GM19372 (cell line): ENCODE results near the gene ZBTB6.

Experiments
- ATAC-seq: cut with Tn5 transposase; IDR thresholded peaks from one replicate; pipeline ENCODE4 v1.9.1; 2021; ENCODE audit warnings: mild to moderate bottlenecking, low read depth, moderate library complexity; ENCODE audit not compliant: unreplicated experiment

The ZBTB6 gene

GRCh38 chr9:122912964-122913673 lies at the start of gene ZBTB6:
TSS of gene ZBTB6 (minus strand) at chr9:122913323. CDS start at chr9:122912072, 1,251 bp downstream.
- peak; percentile 98 for ATAC-seq

GRCh38 chr9:122961139-122961538 lies 48.0 kb upstream of the ZBTB6 start:
- ATAC-seq, result no peak

GRCh38 chr9:122955961-122956360 lies 42.8 kb upstream of the ZBTB6 start:
- ATAC-seq, result no peak

DNA sequence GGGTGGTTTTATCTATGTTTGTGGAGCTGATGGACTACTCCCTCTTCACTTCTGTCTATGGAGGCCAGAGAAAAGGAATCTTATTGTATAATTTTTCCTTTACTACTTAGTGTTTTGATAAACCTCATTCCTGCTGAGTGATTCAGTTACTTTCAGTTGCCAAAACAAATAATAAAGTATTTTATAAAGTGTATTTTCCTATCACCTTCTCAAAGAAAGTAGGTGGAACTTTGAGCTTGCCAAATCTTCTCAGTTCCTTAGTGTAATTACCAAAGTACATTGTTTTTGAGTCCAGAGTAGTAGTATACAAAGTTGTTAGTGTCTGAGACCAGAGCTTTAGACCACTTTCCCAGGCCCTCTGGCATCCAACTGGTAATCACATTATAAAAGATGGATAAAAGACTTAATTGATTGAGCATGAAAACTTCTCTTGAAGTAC lies 41.1 kb upstream of the ZBTB6 start:
- no peak for ATAC-seq

- ATAC-seq, result no peak
These were observed 37.9 kb upstream of the ZBTB6 start for GRCh38 chr9:122951056-122951455.

DNA sequence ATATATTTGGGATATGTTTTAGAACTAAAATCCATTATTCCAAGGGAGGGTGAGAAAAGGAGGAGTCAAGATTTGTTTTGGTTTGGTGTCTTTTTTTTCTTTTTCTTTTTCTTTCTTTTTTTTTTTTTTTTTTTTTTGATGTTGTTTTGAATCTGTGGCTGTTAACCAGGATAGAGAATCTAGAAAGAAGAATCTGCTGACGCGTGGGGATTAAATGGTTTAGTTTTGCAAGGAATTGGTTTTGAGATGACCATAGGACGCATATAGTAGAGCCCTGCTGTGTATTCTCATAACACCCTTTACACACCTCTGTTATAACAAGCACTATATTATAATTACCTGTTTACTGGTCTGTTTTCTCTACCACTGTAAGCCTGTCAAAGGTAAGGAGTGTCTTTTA lies 37.1 kb upstream of the ZBTB6 start:
- ATAC-seq, result no peak

DNA sequence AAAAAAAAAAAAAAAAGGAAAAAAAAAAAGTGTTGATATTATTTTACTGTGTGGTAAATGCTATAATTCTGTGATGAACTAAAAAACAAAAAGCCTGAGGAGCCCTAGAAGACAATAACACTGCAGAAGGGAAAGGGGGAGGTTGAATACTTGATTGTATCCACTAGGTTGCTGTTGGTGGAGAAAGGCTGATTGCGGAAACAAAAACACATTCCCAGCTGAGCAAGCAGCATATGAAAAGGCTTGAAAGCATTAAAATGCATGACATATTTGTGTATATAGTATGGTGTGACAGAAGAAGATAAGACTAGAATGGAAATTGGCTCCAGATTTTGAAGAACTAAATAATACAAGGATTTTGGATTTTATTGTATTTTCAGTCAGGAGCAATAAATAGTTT lies 36.6 kb upstream of the ZBTB6 start:
- no peak for ATAC-seq

DNA sequence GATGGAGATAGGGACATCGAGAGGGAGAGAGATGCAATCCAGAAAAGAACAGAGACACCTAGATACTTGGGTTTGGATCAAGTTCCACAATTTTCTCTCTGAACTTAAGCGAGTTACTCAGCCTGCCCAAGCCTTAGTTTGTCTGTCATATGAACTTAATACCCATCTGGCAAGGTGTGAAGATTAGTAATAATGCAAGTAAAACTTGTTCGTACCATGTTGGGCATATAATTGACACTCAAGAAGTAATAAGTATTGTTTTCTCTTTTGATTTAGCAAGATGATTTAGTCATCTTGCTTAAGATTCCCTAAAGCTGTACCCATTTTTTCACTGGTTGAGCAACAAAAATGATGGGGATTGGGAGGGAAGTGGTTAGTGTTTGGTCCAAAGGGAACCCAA lies 35.2 kb upstream of the ZBTB6 start:
- ATAC-seq, result no peak

DNA sequence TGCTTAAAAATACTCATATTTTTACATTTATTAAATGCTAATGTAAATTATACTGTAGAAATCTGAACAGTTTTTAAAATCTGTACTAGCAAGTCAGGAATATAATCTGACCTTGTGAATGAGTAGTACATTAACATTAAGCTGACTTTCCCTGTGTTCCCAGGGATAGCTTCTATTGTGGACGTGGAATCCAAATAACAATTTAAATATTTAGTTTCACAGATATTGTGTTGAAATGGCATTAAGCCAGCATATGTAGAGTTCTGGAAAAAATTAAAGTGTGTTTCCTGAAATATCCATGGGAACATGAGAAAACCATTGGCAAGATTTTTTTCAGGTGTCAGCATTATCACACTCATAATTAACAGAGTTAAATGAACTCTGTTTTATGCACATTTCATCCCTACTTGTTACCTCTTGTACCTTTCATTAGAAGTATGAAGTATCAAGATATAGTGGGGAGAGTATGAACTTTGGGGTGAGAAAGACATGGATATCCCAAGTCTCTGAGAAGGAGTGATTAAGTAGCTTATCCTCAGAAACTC lies 33.4 kb upstream of the ZBTB6 start:
- ATAC-seq, result no peak

GRCh38 chr9:122944960-122945888 lies 32.1 kb upstream of the ZBTB6 start:
- no peak for ATAC-seq

DNA sequence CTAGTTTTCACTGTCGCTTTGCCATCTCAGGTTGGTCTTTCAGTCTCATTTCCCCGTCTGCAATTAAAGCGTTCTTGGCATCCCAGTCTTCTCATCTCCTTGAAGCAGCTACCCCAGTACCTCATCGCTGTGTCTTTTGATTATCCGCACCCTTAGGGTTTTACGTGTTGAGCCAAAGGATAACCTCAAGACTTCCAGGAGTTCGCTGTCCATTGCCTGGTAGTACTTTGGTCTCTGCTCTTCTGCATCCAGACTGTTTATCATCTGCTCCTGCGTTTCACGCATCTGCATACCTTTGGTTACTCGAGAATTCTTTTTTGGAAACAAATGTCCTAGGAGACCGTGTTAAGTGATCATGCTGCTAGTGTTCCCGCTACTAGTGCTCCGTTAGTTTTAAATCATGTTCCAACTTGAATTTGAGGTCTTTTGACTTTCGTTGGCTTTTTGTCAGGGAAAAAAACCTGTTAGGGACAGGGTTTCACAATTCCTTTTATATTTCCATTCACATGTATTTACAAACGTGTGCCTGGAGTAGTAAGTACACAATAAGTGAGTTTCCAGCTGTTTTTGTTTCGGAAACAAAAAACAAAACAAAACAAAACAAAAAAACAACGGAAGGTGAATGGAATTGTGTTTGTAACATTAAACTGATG lies 28.6 kb upstream of the ZBTB6 start:
- ATAC-seq, result no peak

- peak; percentile 98 for ATAC-seq
These were observed 27.8 kb upstream of the ZBTB6 start, which contains the start of gene RABGAP1 for GRCh38 chr9:122940749-122941581. TSS of gene RABGAP1 (plus strand) at chr9:122941020. CDS start at chr9:122957060, 16,040 bp downstream.

DNA sequence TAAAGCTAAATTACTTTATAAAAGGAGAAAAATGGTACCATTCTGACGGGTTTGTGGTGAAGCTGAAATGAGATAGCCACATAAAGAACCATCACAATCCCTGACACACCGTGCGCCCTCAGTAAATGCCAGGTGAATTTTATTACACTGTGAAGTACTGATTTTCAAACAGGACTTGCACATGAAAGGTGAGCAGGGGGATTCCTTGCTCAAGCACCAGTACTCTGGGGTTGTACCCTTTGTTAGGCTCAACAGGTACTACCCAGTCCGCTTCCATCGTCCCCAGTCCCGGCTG lies 27.3 kb upstream of the ZBTB6 start:
- ATAC-seq, result no peak

DNA sequence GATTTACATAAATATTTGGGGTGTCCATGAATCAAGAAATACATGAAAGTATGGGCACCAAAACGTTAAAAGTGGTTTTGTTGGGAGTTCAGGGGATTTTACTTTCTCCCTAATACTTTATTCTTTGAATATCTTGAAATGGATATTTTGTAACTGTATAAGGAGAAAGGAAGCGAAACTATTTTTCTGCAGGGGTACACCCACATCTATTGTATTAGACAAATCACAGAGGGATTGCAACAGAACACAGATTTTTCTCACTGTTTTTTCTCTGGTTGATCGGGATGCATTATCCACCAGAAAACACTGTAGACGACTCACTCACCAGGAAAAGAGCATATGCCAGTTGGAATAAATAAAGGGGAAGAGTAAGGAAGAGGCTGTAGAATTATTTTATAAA lies 26.5 kb upstream of the ZBTB6 start:
- no peak for ATAC-seq

DNA sequence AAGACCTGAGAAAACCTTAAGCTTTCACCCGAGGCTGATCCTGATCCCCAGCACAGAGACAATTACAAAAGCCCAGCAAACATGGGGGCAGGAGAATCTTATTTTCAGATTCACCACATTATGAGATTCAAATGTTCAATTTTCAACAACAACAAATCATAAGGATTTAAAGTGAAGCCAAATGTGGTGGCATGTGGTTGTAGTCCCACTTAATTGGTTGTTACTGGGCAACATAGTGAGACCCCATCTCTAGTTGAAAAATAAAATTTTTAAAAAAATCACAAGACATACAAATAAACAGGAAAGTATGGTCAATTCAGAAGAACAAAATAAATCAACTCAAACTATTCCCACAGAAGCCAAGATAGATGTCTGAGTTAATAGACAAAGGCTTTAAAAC lies 23.8 kb upstream of the ZBTB6 start:
- no peak for ATAC-seq

- no peak for ATAC-seq
These were observed 23.3 kb upstream of the ZBTB6 start for GRCh38 chr9:122936464-122936863.

GRCh38 chr9:122931226-122932121 lies 18.4 kb upstream of the ZBTB6 start, which contains the start of gene ZBTB26:
TSS of gene ZBTB26 (minus strand) at chr9:122931512. CDS start at chr9:122919934, 11,578 bp downstream.
- peak; percentile 96 for ATAC-seq

GRCh38 chr9:122930541-122931225 lies 17.6 kb upstream of the ZBTB6 start:
- no peak for ATAC-seq
